Adipocyte (in vitro differentiated cells): ENCODE data around the gene PALM.
"Not testable (repeated sequence)": the region's sequence is repeated elsewhere in the genome, so short reads cannot be mapped to it uniquely, and the experiment has no call there.

ENCODE experiments used
- DNase-seq: peaks from one replicate; pipeline ENCODE4 v3.0.0-alpha.2; 2015; ENCODE audit warnings: low read depth
- H3K27me3 ChIP-seq: replicated peaks from 2 replicates; pipeline ENCODE4 v1.7.0; 2013; ENCODE audit warnings: mild to moderate bottlenecking, low read length, moderate library complexity; ENCODE audit not compliant: control insufficient read depth, insufficient read depth
- H3K36me3 ChIP-seq: 2 replicates; pipeline ENCODE4 v1.7.0; 2013; ENCODE audit warnings: low read length, mild to moderate bottlenecking, moderate library complexity; ENCODE audit not compliant: control insufficient read depth, insufficient read depth, severe bottlenecking
- H3K4me1 ChIP-seq: 2 replicates; pipeline ENCODE4 v1.7.0; 2013; ENCODE audit warnings: mild to moderate bottlenecking, low read length, moderate library complexity; ENCODE audit not compliant: control insufficient read depth, insufficient read depth
- H3K4me3 ChIP-seq: 2 replicates; pipeline ENCODE4 v1.7.0; 2013; ENCODE audit warnings: mild to moderate bottlenecking, low read length, moderate library complexity
- H3K9ac ChIP-seq: 2 replicates; pipeline ENCODE4 v1.7.0; 2013; ENCODE audit warnings: mild to moderate bottlenecking, low read length, moderate library complexity
- H3K9me3 ChIP-seq: 2 replicates; pipeline ENCODE4 v1.7.0; 2013; ENCODE audit warnings: mild to moderate bottlenecking, low read length, moderate library complexity; ENCODE audit not compliant: control insufficient read depth

The PALM gene

GRCh38 chr19:741506-742131 is 32.9 kb downstream of the PALM start:
- Histone ChIP-seq H3K9me3 (peaks cover 3% of the 10 kb centered on the region), H3K4me3 (no peak overlapping the region), H3K27me3 (no peaks in the 10 kb centered on the region), H3K36me3 (peaks cover 5% of the 10 kb centered on the region), H3K9ac (no peak overlapping the region), H3K4me1 (peaks cover 5% of the 10 kb centered on the region)
- DNase-seq = no peak

- H3K9ac ChIP-seq = no peak overlapping the region
- H3K9me3 ChIP-seq = peaks cover 5% of the 10 kb centered on the region
- peaks cover 5% of the 10 kb centered on the region for H3K4me1 ChIP-seq
- DNase-seq = no peak
- peaks cover 5% of the 10 kb centered on the region for H3K36me3 ChIP-seq
- no peak overlapping the region for H3K4me3 ChIP-seq
- H3K27me3 ChIP-seq = no peaks in the 10 kb centered on the region
Measured at GRCh38 chr19:742540-743075, 33.9 kb downstream of the PALM start.

- no peak for DNase-seq
- peaks cover 5% of the 10 kb centered on the region for H3K36me3 ChIP-seq
- H3K4me1 ChIP-seq = peaks cover 5% of the 10 kb centered on the region
Measured at GRCh38 chr19:743168-743687, 34.5 kb downstream of the PALM start.

GRCh38 chr19:745138-745537 is 36.4 kb downstream of the PALM start:
- H3K9me3 ChIP-seq = peaks cover 10% of the 10 kb centered on the region
- not testable (repeated sequence) for H3K4me3 ChIP-seq, H3K36me3 ChIP-seq

More at GRCh38 chr19:743168-743687, 34.5 kb downstream of the PALM start:
- Histone ChIP-seq H3K4me3 (no peak overlapping the region), H3K27me3 (no peaks in the 10 kb centered on the region), H3K9ac (no peak overlapping the region), H3K9me3 (peaks cover 10% of the 10 kb centered on the region)

GRCh38 chr19:746208-746819 is 37.6 kb downstream of the PALM start:
- Histone ChIP-seq H3K4me1 (peaks cover 7% of the 10 kb centered on the region), H3K36me3 (no peaks in the 10 kb centered on the region), H3K9ac (no peak overlapping the region), H3K27me3 (no peaks in the 10 kb centered on the region), H3K9me3 (peaks cover 10% of the 10 kb centered on the region), H3K4me3 (no peak overlapping the region)
- DNase-seq = no peak

More at GRCh38 chr19:745138-745537, 36.4 kb downstream of the PALM start:
- not testable (repeated sequence) for H3K27me3 ChIP-seq, DNase-seq, H3K4me1 ChIP-seq, H3K9ac ChIP-seq

GRCh38 chr19:746956-747355 is 38.2 kb downstream of the PALM start:
- Histone ChIP-seq H3K9ac (no peak overlapping the region), H3K36me3 (no peaks in the 10 kb centered on the region), H3K9me3 (peaks cover 10% of the 10 kb centered on the region), H3K4me3 (no peak overlapping the region), H3K4me1 (peaks cover 14% of the 10 kb centered on the region), H3K27me3 (no peaks in the 10 kb centered on the region)
- no peak for DNase-seq

GRCh38 chr19:747432-748273 is 38.9 kb downstream of the PALM start:
- Histone ChIP-seq H3K36me3 (no peaks in the 10 kb centered on the region), H3K27me3 (no peaks in the 10 kb centered on the region), H3K9me3 (peaks cover 10% of the 10 kb centered on the region), H3K4me1 (peaks cover 17% of the 10 kb centered on the region), H3K9ac (no peak overlapping the region), H3K4me3 (no peak overlapping the region)
- no peak for DNase-seq

GRCh38 chr19:748274-748598 is 39.5 kb downstream of the PALM start:
- Histone ChIP-seq H3K4me1 (peaks cover 20% of the 10 kb centered on the region), H3K36me3 (no peaks in the 10 kb centered on the region), H3K9ac (no peak overlapping the region), H3K27me3 (no peaks in the 10 kb centered on the region), H3K9me3 (peaks cover 10% of the 10 kb centered on the region), H3K4me3 (no peak overlapping the region)
- no peak for DNase-seq

- no peak for DNase-seq
- Histone ChIP-seq H3K27me3 (no peaks in the 10 kb centered on the region), H3K36me3 (no peaks in the 10 kb centered on the region), H3K9ac (no peak overlapping the region), H3K4me3 (no peak overlapping the region), H3K4me1 (peaks cover 21% of the 10 kb centered on the region), H3K9me3 (peaks cover 7% of the 10 kb centered on the region)
Measured at GRCh38 chr19:749811-750210, 41.1 kb downstream of the PALM start.

- Histone ChIP-seq H3K27me3 (no peaks in the 10 kb centered on the region), H3K36me3 (no peaks in the 10 kb centered on the region), H3K9me3 (peaks cover 7% of the 10 kb centered on the region), H3K9ac (peak within 1 kb of the TSS; percentile 64), H3K4me3 (no peak within 1 kb of the TSS), H3K4me1 (peaks cover 21% of the 10 kb centered on the region)
- DNase-seq = no peak
Measured at GRCh38 chr19:750640-751423, 42.1 kb downstream of the PALM start, which contains the start of gene MISP. Gene MISP, plus strand, starts transcription at chr19:751112. Its CDS starts 5,835 bp downstream, at chr19:756947.
